Fibroblast of lung (primary cell): ENCODE measurements around the gene MSL3B.

Experiments
- DNase-seq, 2 donors: peaks; one replicate each; pipeline versions ENCODE4 v3.0.0 to v3.0.0-alpha.2; 2010; ENCODE audit warnings: low read depth in 2 of 2
- H2AFZ ChIP-seq: 2 replicates; pipeline ENCODE4 v1.5.1; 2012; ENCODE audit warnings: low read length, control low read depth, inconsistent platforms
- H3K27ac ChIP-seq: 2 replicates; pipeline ENCODE4 v1.5.1; 2011; ENCODE audit warnings: low read length, control low read depth; ENCODE audit not compliant: insufficient read depth
- H3K27me3 ChIP-seq: 2 replicates; pipeline ENCODE4 v1.5.1; 2011; ENCODE audit warnings: mild to moderate bottlenecking, low read length; ENCODE audit not compliant: control insufficient read depth, insufficient read depth
- H3K36me3 ChIP-seq: 2 replicates; pipeline ENCODE4 v1.5.1; 2011; ENCODE audit warnings: low read length; ENCODE audit not compliant: control insufficient read depth, insufficient read depth
- H3K4me1 ChIP-seq: 2 replicates; pipeline ENCODE4 v1.5.1; 2011; ENCODE audit warnings: low read length; ENCODE audit not compliant: control insufficient read depth, insufficient read depth; ENCODE audit errors: extremely low read depth
- H3K4me2 ChIP-seq: 2 replicates; pipeline ENCODE4 v1.5.1; 2011; ENCODE audit warnings: low read length, control low read depth; ENCODE audit not compliant: insufficient read depth; ENCODE audit errors: extremely low read depth
- H3K4me3 ChIP-seq, 4 experiments: fragments of 200-600 bp in 1 of 4; sonication (generic) in 1 of 4; replicated peaks in 1 of 4; 2 replicates each; pipeline ENCODE4 v1.5.1; 2011 to 2016; ENCODE audit warnings: low read length in 4 of 4, low read depth in 3 of 4, mild to moderate bottlenecking in 3 of 4, control low read depth in 2 of 4, inconsistent platforms in 1 of 4, mixed read lengths in 1 of 4; ENCODE audit not compliant: insufficient read depth in 1 of 4; ENCODE audit errors: control extremely low read depth in 1 of 4
- H3K79me2 ChIP-seq: 2 replicates; pipeline ENCODE4 v1.5.1; 2012; ENCODE audit warnings: mild to moderate bottlenecking, low read length, inconsistent platforms; ENCODE audit not compliant: control insufficient read depth, insufficient read depth
- H3K9ac ChIP-seq: 2 replicates; pipeline ENCODE4 v1.5.1; 2011; ENCODE audit warnings: mild to moderate bottlenecking, low read length, control low read depth; ENCODE audit not compliant: insufficient read depth
- H3K9me3 ChIP-seq: 2 replicates; pipeline ENCODE4 v1.5.1; 2012; ENCODE audit warnings: low read depth, low read length; ENCODE audit not compliant: control insufficient read depth, insufficient read depth
- H4K20me1 ChIP-seq: 2 replicates; pipeline ENCODE4 v1.5.1; 2011; ENCODE audit warnings: low read length; ENCODE audit not compliant: control insufficient read depth, insufficient read depth; ENCODE audit errors: extremely low read depth
- CTCF ChIP-seq, 2 donors: IDR thresholded peaks in 1 of 2; conservative IDR thresholded peaks in 1 of 2; 1 replicate in 1 of 2; 2 replicates in 1 of 2; pipeline ENCODE4 v1.5.1; 2011 to 2012; ENCODE audit warnings: low read length in 2 of 2, control low read depth in 1 of 2, inconsistent platforms in 1 of 2, low read depth in 1 of 2, mild to moderate bottlenecking in 1 of 2
- EZH2 ChIP-seq: IDR thresholded peaks from 2 replicates; pipeline ENCODE4 v1.5.1; 2012; ENCODE audit warnings: low read length, control low read depth, mild to moderate bottlenecking; ENCODE audit errors: missing control alignments

Gene MSL3B

GRCh38 chr2:233851169-233851568 is 17.0 kb downstream of the MSL3B start:
- no peak overlapping the region for H3K9ac ChIP-seq
- H3K4me3 ChIP-seq = no peak overlapping the region
- peaks cover 10% of the 10 kb centered on the region for H3K36me3 ChIP-seq
- no peak overlapping the region for H2AFZ ChIP-seq
- TF ChIP-seq EZH2 (no peak), CTCF (conservative IDR thresholded peaks at IDR 0.05 in 1 of 2, IDR thresholded peaks at IDR 0.05 in 1 of 2; ENCODE audit: low read depth in 1 of 2, low read length in 2 of 2) (no peak)
- no peak overlapping the region for H3K27ac ChIP-seq
- no peak overlapping the region for H3K4me2 ChIP-seq
- H3K4me1 ChIP-seq = peaks cover 6% of the 10 kb centered on the region
- H4K20me1 ChIP-seq = no peaks in the 10 kb centered on the region
- H3K9me3 ChIP-seq = no peaks in the 10 kb centered on the region
- H3K79me2 ChIP-seq = peaks cover 72% of the 10 kb centered on the region
- DNase-seq = no peak
- H3K27me3 ChIP-seq = no peaks in the 10 kb centered on the region

GRCh38 chr2:233850745-233851144 is 17.4 kb downstream of the MSL3B start:
- Histone ChIP-seq H3K79me2 (peaks cover 72% of the 10 kb centered on the region), H3K9ac (no peak overlapping the region), H3K27me3 (no peaks in the 10 kb centered on the region), H4K20me1 (no peaks in the 10 kb centered on the region), H3K4me3 (no peak overlapping the region), H3K27ac (no peak overlapping the region), H2AFZ (no peak overlapping the region), H3K36me3 (peaks cover 10% of the 10 kb centered on the region), H3K4me2 (no peak overlapping the region), H3K4me1 (peaks cover 6% of the 10 kb centered on the region), H3K9me3 (no peaks in the 10 kb centered on the region)
- no peak for TF ChIP-seq CTCF (conservative IDR thresholded peaks at IDR 0.05 in 1 of 2, IDR thresholded peaks at IDR 0.05 in 1 of 2; ENCODE audit: low read depth in 1 of 2, low read length in 2 of 2)
- TF ChIP-seq EZH2 = no peak
- no peak for DNase-seq

GRCh38 chr2:233849607-233850271 is 18.4 kb downstream of the MSL3B start:
- peaks cover 74% of the 10 kb centered on the region for H3K79me2 ChIP-seq

More at GRCh38 chr2:233849607-233850271, 18.4 kb downstream of the MSL3B start:
- TF ChIP-seq EZH2 (no peak), CTCF (conservative IDR thresholded peaks at IDR 0.05 in 1 of 2, IDR thresholded peaks at IDR 0.05 in 1 of 2; ENCODE audit: low read depth in 1 of 2, low read length in 2 of 2) (no peak)
- Histone ChIP-seq H4K20me1 (no peaks in the 10 kb centered on the region), H2AFZ (no peak overlapping the region), H3K9ac (no peak overlapping the region), H3K4me3 (no peak overlapping the region), H3K36me3 (peaks cover 11% of the 10 kb centered on the region), H3K4me1 (peaks cover 3% of the 10 kb centered on the region), H3K27me3 (no peaks in the 10 kb centered on the region), H3K9me3 (no peaks in the 10 kb centered on the region), H3K4me2 (no peak overlapping the region), H3K27ac (no peak overlapping the region)
- DNase-seq = no peak
